Choroid plexus epithelial cell (primary cell): ENCODE results near the gene TCEANC.
"Not testable (repeated sequence)": the region's sequence is repeated elsewhere in the genome, so short reads cannot be mapped to it uniquely, and the experiment has no call there.

ENCODE experiments used
- DNase-seq: peaks from one replicate; pipeline ENCODE4 v3.0.0-alpha.2; 2010; ENCODE audit warnings: low read depth
- H3K4me3 ChIP-seq: 2 replicates; pipeline ENCODE4 v1.5.1; 2011; ENCODE audit warnings: low read depth, mild to moderate bottlenecking, control low read depth, low read length, moderate library complexity
- CTCF ChIP-seq: conservative IDR thresholded peaks from 2 replicates; pipeline ENCODE4 v1.5.1; 2011; ENCODE audit warnings: low read depth, mild to moderate bottlenecking, control low read depth, inconsistent platforms, low read length, moderate library complexity

TCEANC gene

GRCh38 chrX:13622401-13622964 lies 30.5 kb upstream of the TCEANC start:
- peak; percentile 16 for DNase-seq
- TF ChIP-seq CTCF, result no peak
- no peak overlapping the region for H3K4me3 ChIP-seq

- no peak for DNase-seq
- no peak overlapping the region for H3K4me3 ChIP-seq
- no peak for TF ChIP-seq CTCF
These were observed 25.6 kb upstream of the TCEANC start for GRCh38 chrX:13627306-13627705.

- not testable (repeated sequence) for DNase-seq
These were observed 15.7 kb upstream of the TCEANC start for GRCh38 chrX:13637224-13637623.

GRCh38 chrX:13638021-13638420 lies 14.9 kb upstream of the TCEANC start:
- no peak for DNase-seq
- H3K4me3 ChIP-seq, result no peak overlapping the region
- no peak for TF ChIP-seq CTCF

More at GRCh38 chrX:13637224-13637623, 15.7 kb upstream of the TCEANC start:
- H3K4me3 ChIP-seq, result not testable (repeated sequence)

GRCh38 chrX:13638826-13639225 lies 14.1 kb upstream of the TCEANC start:
- no peak for DNase-seq
- H3K4me3 ChIP-seq, result no peak overlapping the region
- TF ChIP-seq CTCF, result no peak

- not testable (repeated sequence) for DNase-seq
These were observed 11.3 kb upstream of the TCEANC start for GRCh38 chrX:13641684-13642083.

GRCh38 chrX:13645464-13646153 lies 7.3 kb upstream of the TCEANC start:
- H3K4me3 ChIP-seq, result no peak overlapping the region
- no peak for TF ChIP-seq CTCF
- no peak for DNase-seq

More at GRCh38 chrX:13641684-13642083, 11.3 kb upstream of the TCEANC start:
- not testable (repeated sequence) for H3K4me3 ChIP-seq

GRCh38 chrX:13646154-13646549 lies 6.8 kb upstream of the TCEANC start:
- peak; percentile 78 for DNase-seq
- H3K4me3 ChIP-seq, result no peak overlapping the region
- peak; percentile 79 for TF ChIP-seq CTCF
